Trophoblast cell (in vitro differentiated cells and primary cell): ENCODE results near the gene MDM1.

ENCODE experiments used
- DNase-seq, 2 donors: peaks; one replicate each; pipeline ENCODE4 v3.0.0-alpha.2; 2016
- H2AFZ ChIP-seq: 2 replicates; pipeline ENCODE4 v1.6.1; 2013; ENCODE audit warnings: low read length, moderate library complexity, mild to moderate bottlenecking; ENCODE audit not compliant: insufficient read depth, poor library complexity
- H2AK5ac ChIP-seq: 2 replicates; pipeline ENCODE4 v1.6.1; 2013; ENCODE audit warnings: mild to moderate bottlenecking, low read length
- H2BK120ac ChIP-seq: 2 replicates; pipeline ENCODE4 v1.6.1; 2013; ENCODE audit warnings: low read length, mild to moderate bottlenecking, moderate library complexity; ENCODE audit not compliant: insufficient read depth, poor library complexity
- H2BK12ac ChIP-seq: 2 replicates; pipeline ENCODE4 v1.6.1; 2013; ENCODE audit warnings: mild to moderate bottlenecking, low read length, moderate library complexity
- H2BK5ac ChIP-seq: 2 replicates; pipeline ENCODE4 v1.6.1; 2013; ENCODE audit warnings: low read length, low read depth, moderate library complexity, mild to moderate bottlenecking; ENCODE audit not compliant: poor library complexity
- H3K14ac ChIP-seq: 2 replicates; pipeline ENCODE4 v1.6.1; 2013; ENCODE audit warnings: mild to moderate bottlenecking, low read length
- H3K18ac ChIP-seq: 2 replicates; pipeline ENCODE4 v1.6.1; 2013; ENCODE audit warnings: mild to moderate bottlenecking, low read length
- H3K23ac ChIP-seq: 2 replicates; pipeline ENCODE4 v1.6.1; 2013; ENCODE audit warnings: low read length
- H3K27ac ChIP-seq: 2 replicates; pipeline ENCODE4 v1.5.1; 2013; ENCODE audit warnings: low read depth, mild to moderate bottlenecking, inconsistent platforms, low read length, moderate library complexity
- H3K27me3 ChIP-seq: 2 replicates; pipeline ENCODE4 v1.6.1; 2013; ENCODE audit warnings: inconsistent platforms, mild to moderate bottlenecking, low read length, moderate library complexity; ENCODE audit not compliant: insufficient read depth
- H3K36me3 ChIP-seq, 2 experiments: 1 replicate in 1 of 2; 2 replicates in 1 of 2; pipeline ENCODE4 v1.6.1; 2013; ENCODE audit warnings: low read length in 2 of 2, mild to moderate bottlenecking in 2 of 2, moderate library complexity in 1 of 2; ENCODE audit not compliant: insufficient read depth in 2 of 2, control insufficient read depth in 1 of 2
- H3K4ac ChIP-seq: 2 replicates; pipeline ENCODE4 v1.6.1; 2013; ENCODE audit warnings: low read depth, mild to moderate bottlenecking, low read length, moderate library complexity
- H3K4me1 ChIP-seq, 2 experiments: 1 replicate in 1 of 2; 2 replicates in 1 of 2; pipeline ENCODE4 v1.6.1; 2013; ENCODE audit warnings: low read length in 2 of 2, mild to moderate bottlenecking in 2 of 2, moderate library complexity in 1 of 2; ENCODE audit not compliant: insufficient read depth in 2 of 2, control insufficient read depth in 1 of 2
- H3K4me2 ChIP-seq: 2 replicates; pipeline ENCODE4 v1.6.1; 2013; ENCODE audit warnings: inconsistent platforms, mild to moderate bottlenecking, low read length, moderate library complexity
- H3K4me3 ChIP-seq: 2 replicates; pipeline ENCODE4 v1.5.1; 2013; ENCODE audit warnings: mild to moderate bottlenecking, low read depth, low read length, inconsistent platforms
- H3K79me1 ChIP-seq: one replicate; pipeline ENCODE4 v1.6.1; 2013; ENCODE audit warnings: low read length
- H3K79me2 ChIP-seq: 2 replicates; pipeline ENCODE4 v1.6.1; 2013; ENCODE audit warnings: low read length, mild to moderate bottlenecking; ENCODE audit not compliant: control insufficient read depth, insufficient read depth, poor library complexity
- H3K9ac ChIP-seq: 2 replicates; pipeline ENCODE4 v1.6.1; 2013; ENCODE audit warnings: mild to moderate bottlenecking, low read length
- H3K9me3 ChIP-seq: 2 replicates; pipeline ENCODE4 v1.6.1; 2013; ENCODE audit warnings: low read depth, mild to moderate bottlenecking, control low read depth, inconsistent platforms, low read length; ENCODE audit not compliant: insufficient read depth
- H4K12ac ChIP-seq: 2 replicates; pipeline ENCODE4 v1.6.1; 2013; ENCODE audit warnings: low read depth, mild to moderate bottlenecking, low read length, moderate library complexity
- H4K8ac ChIP-seq: 2 replicates; pipeline ENCODE4 v1.6.1; 2013; ENCODE audit warnings: low read depth, mild to moderate bottlenecking, low read length, moderate library complexity
- H4K91ac ChIP-seq: one replicate; pipeline ENCODE4 v1.6.1; 2013; ENCODE audit warnings: low read depth, mild to moderate bottlenecking, low read length, moderate library complexity
- WGBS: extraction: QIAGEN DNeasy Blood & Tissue Kit; methylation state at CpG from one replicate; pipeline ENCODE4 v1.1.7; 2013; ENCODE audit warnings: missing lambda C conversion rate; ENCODE audit not compliant: insufficient read length, insufficient coverage; ENCODE audit errors: extremely low coverage; 5-methylcytosine and 5-hydroxymethylcytosine counted together

The MDM1 gene

GRCh38 chr12:68267892-68268396 lies 64.2 kb downstream of the MDM1 start:
- Histone ChIP-seq H3K4me1 (no peaks in the 10 kb centered on the region), H2BK5ac (no peak overlapping the region), H4K8ac (no peak overlapping the region), H3K23ac (no peak overlapping the region), H3K36me3 (no peaks in the 10 kb centered on the region), H3K27me3 (no peaks in the 10 kb centered on the region), H3K9me3 (no peaks in the 10 kb centered on the region), H3K14ac (no peak overlapping the region), H3K79me1 (no peaks in the 10 kb centered on the region), H4K12ac (no peak overlapping the region), H2BK120ac (no peak overlapping the region), H2AK5ac (no peak overlapping the region), H3K9ac (no peak overlapping the region), H4K91ac (no peak overlapping the region), H3K4me3 (no peak overlapping the region), H3K4me2 (no peak overlapping the region), H3K27ac (no peak overlapping the region), H2AFZ (no peak overlapping the region), H3K79me2 (no peaks in the 10 kb centered on the region), H3K18ac (no peak overlapping the region), H3K4ac (no peak overlapping the region), H2BK12ac (no peak overlapping the region)
- no CpG with 5 or more reads among the region's 6 CpGs for WGBS
- DNase-seq = peak; percentile 22 to 91

- no peaks in the 10 kb centered on the region for H3K27me3 ChIP-seq
- H3K4ac ChIP-seq = no peak overlapping the region
- no peak overlapping the region for H3K4me3 ChIP-seq
- H3K9ac ChIP-seq = no peak overlapping the region
- H3K23ac ChIP-seq = no peak overlapping the region
- H3K14ac ChIP-seq = no peak overlapping the region
- H2AFZ ChIP-seq = no peak overlapping the region
- no CpG with 5 or more reads among the region's 2 CpGs for WGBS
- no peak overlapping the region for H2BK12ac ChIP-seq
- no peak overlapping the region for H2AK5ac ChIP-seq
- no peaks in the 10 kb centered on the region for H3K9me3 ChIP-seq
- no peaks in the 10 kb centered on the region for H3K79me1 ChIP-seq
- no peaks in the 10 kb centered on the region for H3K36me3 ChIP-seq
- H3K4me2 ChIP-seq = no peak overlapping the region
- no peak overlapping the region for H4K8ac ChIP-seq
- no peaks in the 10 kb centered on the region for H3K79me2 ChIP-seq
- no peaks in the 10 kb centered on the region for H3K4me1 ChIP-seq
- no peak overlapping the region for H4K12ac ChIP-seq
- H2BK5ac ChIP-seq = no peak overlapping the region
- H4K91ac ChIP-seq = no peak overlapping the region
- no peak overlapping the region for H2BK120ac ChIP-seq
- H3K27ac ChIP-seq = no peak overlapping the region
- H3K18ac ChIP-seq = no peak overlapping the region
- DNase-seq = peak in 1 of 2 donors; percentile 43
Measured at GRCh38 chr12:68264857-68265256, 67.3 kb downstream of the MDM1 start.

- Histone ChIP-seq H3K27ac (no peak overlapping the region), H3K18ac (no peak overlapping the region), H4K8ac (no peak overlapping the region), H4K12ac (no peak overlapping the region), H3K4me3 (no peak overlapping the region), H3K4me2 (no peak overlapping the region), H2BK5ac (no peak overlapping the region), H3K79me1 (no peaks in the 10 kb centered on the region), H4K91ac (no peak overlapping the region), H3K4ac (no peak overlapping the region), H2AK5ac (no peak overlapping the region), H3K27me3 (no peaks in the 10 kb centered on the region), H3K9ac (no peak overlapping the region), H3K9me3 (no peaks in the 10 kb centered on the region), H3K79me2 (no peaks in the 10 kb centered on the region), H2BK120ac (no peak overlapping the region), H3K23ac (no peak overlapping the region), H3K36me3 (no peaks in the 10 kb centered on the region), H2AFZ (no peak overlapping the region), H3K4me1 (no peaks in the 10 kb centered on the region), H2BK12ac (no peak overlapping the region), H3K14ac (no peak overlapping the region)
- no peak for DNase-seq
- WGBS = no CpG with 5 or more reads among the region's 7 CpGs
Measured at GRCh38 chr12:68264158-68264855, 67.9 kb downstream of the MDM1 start.

GRCh38 chr12:68263366-68263765 lies 68.8 kb downstream of the MDM1 start:
- Histone ChIP-seq H2AK5ac (no peak overlapping the region), H3K79me2 (no peaks in the 10 kb centered on the region), H3K23ac (no peak overlapping the region), H3K4me3 (no peak overlapping the region), H3K9me3 (no peaks in the 10 kb centered on the region), H3K27ac (no peak overlapping the region), H2BK120ac (no peak overlapping the region), H3K27me3 (no peaks in the 10 kb centered on the region), H2BK12ac (no peak overlapping the region), H4K12ac (no peak overlapping the region), H4K8ac (no peak overlapping the region), H2AFZ (no peak overlapping the region), H3K14ac (no peak overlapping the region), H3K4me1 (no peaks in the 10 kb centered on the region), H3K79me1 (no peaks in the 10 kb centered on the region), H3K9ac (no peak overlapping the region), H3K36me3 (no peaks in the 10 kb centered on the region), H4K91ac (no peak overlapping the region), H3K4me2 (no peak overlapping the region), H2BK5ac (no peak overlapping the region), H3K18ac (no peak overlapping the region), H3K4ac (no peak overlapping the region)
- no peak for DNase-seq
- no CpG with 5 or more reads among the region's 1 CpG for WGBS
